ENCODE data around the gene LRRC74B.

DNA sequence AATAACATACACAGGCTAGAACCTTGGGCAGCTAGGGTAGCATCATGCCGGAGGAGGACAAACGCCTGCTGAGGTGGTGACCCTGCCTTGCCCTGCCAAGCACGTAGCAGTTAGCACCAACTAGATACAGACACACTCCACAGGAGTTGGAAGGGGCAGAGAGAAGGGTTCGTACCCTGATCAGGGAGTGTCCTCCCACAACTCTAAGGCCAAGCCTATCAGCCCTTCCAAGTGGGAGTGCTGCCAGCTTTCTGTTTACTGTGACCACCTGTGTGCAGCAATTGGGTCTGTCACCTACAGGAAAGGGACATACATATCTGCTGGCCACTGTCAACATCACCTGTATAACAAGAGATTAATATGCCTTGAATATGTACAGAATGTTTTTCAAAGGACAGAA, 42.0 kb upstream of the LRRC74B start:
- TF ChIP-seq CTCF (IDR thresholded peaks at IDR 0.05; ENCODE audit: low read length) = no peak
- no peak for TF ChIP-seq EZH2 (IDR thresholded peaks at IDR 0.05; ENCODE audit: borderline replicate concordance, low read length)
